Activated CD4-positive, alpha-beta T cell treated with anti-CD3 and anti-CD28 coated beads for 36 hours (primary cell): Measurements from ENCODE around the gene NALCN. TPM values are rescaled to one million over a fixed set of nuclear protein-coding genes. Genes with fewer than 3 reads are reported as not detected.

Experiments
- ATAC-seq: fragments of 200-7000 bp; cut with Tn5 transposase; one replicate; pipeline ENCODE4 v1.10.0; 2021; ENCODE audit warnings: mild to moderate bottlenecking, moderate library complexity
- CTCF ChIA-PET: fragments of 350-600 bp; sonication (Branson Sonifier 250); formaldehyde crosslinking; loops from one replicate; lab custom pipeline; 2021; ENCODE audit warnings: antibody characterized with exemption; lab: Charles Lee
- POLR2A ChIA-PET: fragments of 350-600 bp; sonication (Branson Sonifier 250); formaldehyde crosslinking; loops from one replicate; lab custom pipeline; 2021; ENCODE audit warnings: antibody characterized with exemption, inconsistent platforms; lab: Charles Lee
- DNase-seq: peaks from one replicate; pipeline ENCODE4 v3.0.0-alpha.2; 2020
- H3K27ac Mint-ChIP-seq: one replicate; pipeline ENCODE4 v1.8.0; 2021; ENCODE audit warnings: mixed read lengths
- H3K27me3 Mint-ChIP-seq: one replicate; pipeline ENCODE4 v1.8.0; 2021; ENCODE audit warnings: mixed read lengths
- H3K36me3 Mint-ChIP-seq: one replicate; pipeline ENCODE4 v1.8.0; 2021; ENCODE audit warnings: low read depth, mixed read lengths
- H3K4me1 Mint-ChIP-seq: one replicate; pipeline ENCODE4 v1.8.0; 2021; ENCODE audit warnings: mixed read lengths
- H3K4me3 Mint-ChIP-seq: one replicate; pipeline ENCODE4 v1.8.0; 2021; ENCODE audit warnings: mild to moderate bottlenecking, moderate library complexity, mixed read lengths
- H3K9me3 Mint-ChIP-seq: one replicate; pipeline ENCODE4 v1.8.0; 2021; ENCODE audit warnings: low read depth, mixed read lengths
- intact Hi-C, 2 experiments: fragments of 100-400 bp; cut with DNase I in 1 of 2; cut with micrococcal nuclease in 1 of 2; formaldehyde crosslinking; loops; one replicate each; pipeline versions ENCODE4 v1.14.2 to v1.15.1; 2022 to 2024; cut with DNase I, micrococcal nuclease
- total RNA-seq, 2 experiments: library from RNA; stranded (reverse); gene quantifications; one replicate each; pipeline ENCODE4 v1.2.3, GENCODE V29; 2021

Gene NALCN
- total RNA-seq, 2 experiments from 2014 or later: not detected

DNA sequence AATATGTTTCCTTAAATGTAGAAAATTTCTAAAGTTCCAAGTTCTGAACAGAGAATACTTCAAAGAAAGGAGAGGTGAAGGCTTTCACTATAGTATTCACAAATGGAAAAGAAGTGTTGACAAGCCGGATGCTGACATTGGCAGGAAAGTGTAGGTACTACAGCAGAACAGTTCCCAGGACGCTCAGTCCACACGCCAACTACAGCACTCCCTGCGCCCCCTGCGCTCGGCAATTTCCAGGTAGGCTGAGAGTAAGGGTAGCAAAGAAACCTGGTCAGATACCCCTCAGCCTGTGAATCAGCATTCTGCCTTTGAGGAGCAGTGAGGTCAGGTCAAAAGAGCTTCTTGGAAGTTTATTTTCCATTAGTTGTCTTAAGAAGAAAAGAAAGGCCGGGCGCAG lies 115.3 kb downstream of the NALCN start:
- Mint-ChIP-seq H3K4me1 (no peaks in the 10 kb centered on the region), H3K36me3 (no peaks in the 10 kb centered on the region), H3K27ac (no peak overlapping the region), H3K4me3 (no peak overlapping the region), H3K9me3 (no peaks in the 10 kb centered on the region), H3K27me3 (no peaks in the 10 kb centered on the region)
- intact Hi-C loops: no loop called here
- CTCF ChIA-PET: no interaction called here
- ATAC-seq (no peak), DNase-seq (no peak)
- POLR2A ChIA-PET: no interaction called here

DNA sequence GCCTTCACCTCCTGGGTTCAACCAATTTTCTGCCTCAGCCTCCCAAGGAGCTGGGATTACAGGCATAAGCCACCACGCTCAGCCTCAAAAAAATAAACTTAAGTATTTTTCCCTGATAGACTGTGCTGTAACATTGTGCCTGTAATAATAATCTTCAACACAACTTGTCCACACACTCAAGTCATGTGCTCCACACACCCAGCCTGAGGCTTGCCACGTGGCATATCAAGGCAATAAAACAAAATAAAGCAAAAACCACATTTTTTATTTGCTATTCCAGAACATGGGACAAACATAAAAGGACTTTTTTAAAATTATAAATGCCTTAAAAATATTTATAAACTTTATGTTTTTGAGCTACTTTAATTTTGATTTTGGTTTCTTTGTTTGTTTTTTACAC lies 115.8 kb downstream of the NALCN start:
- DNase-seq (no peak), ATAC-seq (no peak)
- no peaks in the 10 kb centered on the region for H3K27me3 Mint-ChIP-seq
- H3K4me3 Mint-ChIP-seq: no peak overlapping the region
- H3K27ac Mint-ChIP-seq: no peak overlapping the region
- POLR2A ChIA-PET: no interaction called here
- CTCF ChIA-PET: no interaction called here
- H3K9me3 Mint-ChIP-seq: peaks cover under 1% of the 10 kb centered on the region
- H3K4me1 Mint-ChIP-seq: no peaks in the 10 kb centered on the region
- intact Hi-C loops: no loop called here
- no peaks in the 10 kb centered on the region for H3K36me3 Mint-ChIP-seq

DNA sequence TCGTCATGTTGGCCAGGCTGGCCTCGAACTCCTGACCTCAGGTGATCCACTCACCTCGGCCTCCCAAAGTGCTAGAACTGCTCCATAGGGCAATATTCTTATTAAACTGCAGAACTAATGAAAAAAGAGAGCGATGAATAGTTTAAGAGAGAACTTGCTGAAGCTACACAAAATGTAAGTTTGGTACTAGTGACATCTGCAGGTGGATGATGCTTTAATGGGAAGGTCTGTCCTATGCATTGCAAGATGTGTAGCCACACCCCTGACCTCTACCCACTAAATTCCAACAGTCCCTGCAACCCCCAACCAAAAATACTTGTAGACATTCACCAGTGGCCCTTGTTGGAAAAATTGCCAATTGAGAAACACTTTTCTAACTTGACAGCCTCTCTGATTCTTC lies 117.8 kb downstream of the NALCN start:
- H3K36me3 Mint-ChIP-seq: no peaks in the 10 kb centered on the region
- no peaks in the 10 kb centered on the region for H3K4me1 Mint-ChIP-seq
- no peak for ATAC-seq
- no peak for DNase-seq
- H3K27ac Mint-ChIP-seq: no peak overlapping the region
- H3K9me3 Mint-ChIP-seq: peaks cover 5% of the 10 kb centered on the region
- H3K4me3 Mint-ChIP-seq: no peak overlapping the region
- intact Hi-C loops: no loop called here
- CTCF ChIA-PET: no interaction called here
- no peaks in the 10 kb centered on the region for H3K27me3 Mint-ChIP-seq
- POLR2A ChIA-PET: interaction anchor here (0.6 kb wide), 1 partner anchor 1283 kb away, joined by 4 read pairs; no protein-coding TSS in a partner anchor

GRCh38 chr13:101297794-101298193 lies 118.5 kb downstream of the NALCN start:
- Mint-ChIP-seq H3K27ac (no peak overlapping the region), H3K27me3 (no peaks in the 10 kb centered on the region), H3K36me3 (no peaks in the 10 kb centered on the region), H3K4me1 (no peaks in the 10 kb centered on the region), H3K9me3 (peaks cover 5% of the 10 kb centered on the region), H3K4me3 (no peak overlapping the region)
- CTCF ChIA-PET: no interaction called here
- intact Hi-C loops: no loop called here
- DNase-seq: no peak
- ATAC-seq: no peak
- POLR2A ChIA-PET: no interaction called here

DNA sequence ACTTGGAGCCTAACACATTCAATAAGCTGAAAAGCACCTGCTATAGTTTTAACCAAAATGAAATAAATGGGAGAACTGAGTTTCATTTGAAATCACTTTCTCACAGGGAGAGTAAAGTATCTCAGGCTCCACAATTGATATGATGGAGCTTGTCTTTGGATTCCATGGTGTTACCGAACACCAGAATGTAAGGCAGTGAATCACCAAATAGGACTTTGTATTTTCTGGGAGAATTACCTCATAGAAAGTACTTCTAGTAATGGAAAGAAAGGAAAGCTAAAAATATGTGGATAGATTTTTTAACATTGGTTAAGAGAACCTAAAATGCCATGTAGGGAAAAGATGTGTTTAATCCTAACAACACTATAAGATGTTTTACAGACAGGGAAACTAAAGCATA lies 123.6 kb downstream of the NALCN start:
- no peak overlapping the region for H3K4me3 Mint-ChIP-seq
- peaks cover 4% of the 10 kb centered on the region for H3K27me3 Mint-ChIP-seq
- no peaks in the 10 kb centered on the region for H3K4me1 Mint-ChIP-seq
- ATAC-seq (no peak), DNase-seq (no peak)
- CTCF ChIA-PET: interaction anchor here (0.6 kb wide), 1 partner anchor 184 kb away, joined by 4 read pairs; no protein-coding TSS in a partner anchor
- POLR2A ChIA-PET: no interaction called here
- intact Hi-C loops: no loop called here
- no peak overlapping the region for H3K27ac Mint-ChIP-seq
- peaks cover 5% of the 10 kb centered on the region for H3K9me3 Mint-ChIP-seq
- no peaks in the 10 kb centered on the region for H3K36me3 Mint-ChIP-seq

GRCh38 chr13:101291646-101292515 lies 124.4 kb downstream of the NALCN start:
- no peak for DNase-seq
- Mint-ChIP-seq H3K4me3 (no peak overlapping the region), H3K27ac (no peak overlapping the region), H3K27me3 (peaks cover 4% of the 10 kb centered on the region), H3K9me3 (peaks cover 5% of the 10 kb centered on the region), H3K4me1 (no peaks in the 10 kb centered on the region), H3K36me3 (no peaks in the 10 kb centered on the region)
- intact Hi-C loops: no loop called here
- ATAC-seq: no peak
- ChIA-PET CTCF (no interaction called here), POLR2A (no interaction called here)

DNA sequence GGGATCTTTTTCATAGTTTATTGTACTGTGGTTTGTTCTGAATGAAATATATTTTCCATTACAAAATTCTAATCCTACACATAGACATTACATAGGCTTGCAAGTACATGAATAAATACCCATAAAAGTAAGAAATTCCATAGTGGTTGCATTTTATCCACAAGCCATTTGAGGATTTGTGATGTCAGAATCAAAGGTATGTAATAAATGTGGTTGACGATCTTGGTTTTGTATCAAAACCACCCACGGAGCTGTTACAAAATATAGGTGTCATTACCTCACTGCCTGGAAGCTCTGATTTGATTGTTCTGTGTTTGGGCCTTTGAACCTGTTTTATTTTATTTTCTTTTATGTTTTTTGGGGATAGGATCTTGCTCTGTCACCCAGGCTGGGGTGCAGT lies 125.1 kb downstream of the NALCN start:
- CTCF ChIA-PET: no interaction called here
- DNase-seq (no peak), ATAC-seq (no peak)
- peaks cover 6% of the 10 kb centered on the region for H3K27me3 Mint-ChIP-seq
- H3K36me3 Mint-ChIP-seq: no peaks in the 10 kb centered on the region
- intact Hi-C loops: no loop called here
- H3K27ac Mint-ChIP-seq: no peak overlapping the region
- POLR2A ChIA-PET: no interaction called here
- H3K9me3 Mint-ChIP-seq: peaks cover 5% of the 10 kb centered on the region
- no peak overlapping the region for H3K4me3 Mint-ChIP-seq
- no peaks in the 10 kb centered on the region for H3K4me1 Mint-ChIP-seq

DNA sequence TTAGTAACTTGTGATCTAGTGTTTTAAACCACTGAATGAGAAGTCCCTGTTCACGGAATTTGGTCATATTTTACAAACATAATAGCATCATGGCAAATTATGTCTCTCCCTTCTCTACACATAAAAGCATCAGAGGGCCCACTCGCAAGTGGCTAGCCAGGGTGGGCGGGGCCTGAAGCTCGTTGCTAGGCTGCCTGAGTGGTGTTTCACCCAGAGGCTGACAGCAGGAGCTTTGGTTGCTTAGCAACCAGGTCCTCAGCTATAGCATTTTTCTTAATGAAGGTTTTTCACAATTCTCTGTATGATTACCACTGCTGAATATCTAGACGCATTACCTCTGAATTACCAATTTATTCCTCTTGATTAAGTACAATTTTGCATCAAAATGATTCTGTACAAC lies 126.5 kb downstream of the NALCN start:
- ChIA-PET CTCF (no interaction called here), POLR2A (no interaction called here)
- no peak overlapping the region for H3K4me3 Mint-ChIP-seq
- no peak for ATAC-seq
- peaks cover 8% of the 10 kb centered on the region for H3K27me3 Mint-ChIP-seq
- peak; percentile 12 for DNase-seq
- H3K4me1 Mint-ChIP-seq: no peaks in the 10 kb centered on the region
- intact Hi-C loops: no loop called here
- no peaks in the 10 kb centered on the region for H3K36me3 Mint-ChIP-seq
- H3K9me3 Mint-ChIP-seq: peaks cover 2% of the 10 kb centered on the region
- H3K27ac Mint-ChIP-seq: no peak overlapping the region

- intact Hi-C loops: no loop called here
- no peak overlapping the region for H3K27ac Mint-ChIP-seq
- POLR2A ChIA-PET: no interaction called here
- H3K36me3 Mint-ChIP-seq: no peaks in the 10 kb centered on the region
- CTCF ChIA-PET: interaction anchor here (0.6 to 1.1 kb wide), 4 partner anchors 13 to 1058 kb away, joined by 3 to 5 read pairs (median 4); no protein-coding TSS in a partner anchor
- H3K4me3 Mint-ChIP-seq: no peak overlapping the region
- peaks cover 3% of the 10 kb centered on the region for H3K9me3 Mint-ChIP-seq
- peaks cover 4% of the 10 kb centered on the region for H3K27me3 Mint-ChIP-seq
- DNase-seq (no peak), ATAC-seq (no peak)
- no peaks in the 10 kb centered on the region for H3K4me1 Mint-ChIP-seq
Measured at GRCh38 chr13:101283782-101284181, 132.5 kb downstream of the NALCN start.

DNA sequence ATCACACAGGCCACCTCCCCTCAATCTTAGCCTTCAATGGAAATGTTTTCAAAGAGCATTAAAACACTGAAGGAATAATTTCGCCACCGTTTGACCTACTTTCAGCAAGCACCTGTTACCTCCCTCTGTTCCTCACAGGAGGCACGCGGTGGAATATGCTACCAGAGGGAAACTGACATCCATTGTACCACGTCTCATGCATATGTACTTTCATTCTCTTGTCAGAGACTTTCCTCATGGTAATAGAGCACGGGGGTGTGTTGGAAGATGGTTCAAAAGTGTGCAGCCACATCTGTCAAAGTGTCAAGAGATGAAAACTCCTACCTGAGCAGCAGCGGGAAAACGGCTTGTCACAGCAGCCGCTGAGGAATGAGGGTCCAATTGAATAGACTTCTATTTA lies 143.4 kb downstream of the NALCN start:
- intact Hi-C loops: no loop called here
- ChIA-PET POLR2A (no interaction called here), CTCF (no interaction called here)
- H3K36me3 Mint-ChIP-seq: no peaks in the 10 kb centered on the region
- H3K27ac Mint-ChIP-seq: no peak overlapping the region
- no peaks in the 10 kb centered on the region for H3K4me1 Mint-ChIP-seq
- DNase-seq (no peak), ATAC-seq (no peak)
- no peaks in the 10 kb centered on the region for H3K9me3 Mint-ChIP-seq
- H3K4me3 Mint-ChIP-seq: no peak overlapping the region
- H3K27me3 Mint-ChIP-seq: peaks cover 6% of the 10 kb centered on the region

GRCh38 chr13:101271681-101272245 lies 144.5 kb downstream of the NALCN start:
- no peaks in the 10 kb centered on the region for H3K9me3 Mint-ChIP-seq
- ChIA-PET CTCF (no interaction called here), POLR2A (no interaction called here)
- no peak overlapping the region for H3K27ac Mint-ChIP-seq
- ATAC-seq (no peak), DNase-seq (no peak)
- no peaks in the 10 kb centered on the region for H3K4me1 Mint-ChIP-seq
- no peaks in the 10 kb centered on the region for H3K36me3 Mint-ChIP-seq
- peaks cover 6% of the 10 kb centered on the region for H3K27me3 Mint-ChIP-seq
- H3K4me3 Mint-ChIP-seq: no peak overlapping the region
- intact Hi-C loops: no loop called here

GRCh38 chr13:101267656-101268055 lies 148.7 kb downstream of the NALCN start:
- no peaks in the 10 kb centered on the region for H3K36me3 Mint-ChIP-seq
- H3K4me1 Mint-ChIP-seq: peaks cover 2% of the 10 kb centered on the region
- peak; percentile 81 for ATAC-seq
- H3K27ac Mint-ChIP-seq: no peak overlapping the region
- intact Hi-C loops: no loop called here
- H3K4me3 Mint-ChIP-seq: no peak overlapping the region
- CTCF ChIA-PET: no interaction called here
- no peaks in the 10 kb centered on the region for H3K9me3 Mint-ChIP-seq
- peaks cover 1% of the 10 kb centered on the region for H3K27me3 Mint-ChIP-seq
- POLR2A ChIA-PET: no interaction called here
- DNase-seq: no peak
